ENCODE results near the gene ERBB4. TPM values are rescaled to one million over a fixed set of nuclear protein-coding genes. Genes with fewer than 3 reads are reported as not detected.

Gene ERBB4
- total RNA-seq, 1 donor from 2014 or later: 25.3 TPM

DNA sequence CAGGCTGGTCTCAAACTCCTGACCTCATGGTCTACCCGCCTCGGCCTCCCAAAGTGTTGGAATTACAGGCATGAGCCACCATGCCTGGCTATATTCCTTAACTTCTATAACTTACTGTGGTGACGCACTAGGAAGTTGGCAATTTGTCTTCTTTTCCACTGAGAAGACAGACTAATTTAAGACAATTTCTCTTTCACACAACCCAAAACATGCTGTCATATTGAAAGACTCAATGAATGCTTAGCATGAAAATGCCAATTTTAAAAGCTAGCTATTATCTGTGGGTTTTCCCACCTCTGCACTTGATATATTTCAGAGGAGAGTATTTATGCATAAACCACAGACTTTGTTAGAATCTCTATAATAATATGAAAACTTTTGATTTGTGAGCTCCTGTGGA, 84.5 kb downstream of the ERBB4 start:
- DNase-seq (no peak), ATAC-seq (no peak)
- Histone ChIP-seq H3K9me3 (no peaks in the 10 kb centered on the region), H3K4me1 (no peaks in the 10 kb centered on the region), H3K27ac (no peak overlapping the region), H3K4me3 (no peak overlapping the region), H3K36me3 (no peaks in the 10 kb centered on the region), H3K27me3 (ENCODE audit: low read depth) (no peaks in the 10 kb centered on the region)
- TF ChIP-seq, protein P1, sequence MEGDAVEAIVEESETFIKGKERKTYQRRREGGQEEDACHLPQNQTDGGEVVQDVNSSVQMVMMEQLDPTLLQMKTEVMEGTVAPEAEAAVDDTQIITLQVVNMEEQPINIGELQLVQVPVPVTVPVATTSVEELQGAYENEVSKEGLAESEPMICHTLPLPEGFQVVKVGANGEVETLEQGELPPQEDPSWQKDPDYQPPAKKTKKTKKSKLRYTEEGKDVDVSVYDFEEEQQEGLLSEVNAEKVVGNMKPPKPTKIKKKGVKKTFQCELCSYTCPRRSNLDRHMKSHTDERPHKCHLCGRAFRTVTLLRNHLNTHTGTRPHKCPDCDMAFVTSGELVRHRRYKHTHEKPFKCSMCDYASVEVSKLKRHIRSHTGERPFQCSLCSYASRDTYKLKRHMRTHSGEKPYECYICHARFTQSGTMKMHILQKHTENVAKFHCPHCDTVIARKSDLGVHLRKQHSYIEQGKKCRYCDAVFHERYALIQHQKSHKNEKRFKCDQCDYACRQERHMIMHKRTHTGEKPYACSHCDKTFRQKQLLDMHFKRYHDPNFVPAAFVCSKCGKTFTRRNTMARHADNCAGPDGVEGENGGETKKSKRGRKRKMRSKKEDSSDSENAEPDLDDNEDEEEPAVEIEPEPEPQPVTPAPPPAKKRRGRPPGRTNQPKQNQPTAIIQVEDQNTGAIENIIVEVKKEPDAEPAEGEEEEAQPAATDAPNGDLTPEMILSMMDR (IDR thresholded peaks at IDR 0.05): no peak
- intact Hi-C loops (cut with DNase I): no loop called here

DNA sequence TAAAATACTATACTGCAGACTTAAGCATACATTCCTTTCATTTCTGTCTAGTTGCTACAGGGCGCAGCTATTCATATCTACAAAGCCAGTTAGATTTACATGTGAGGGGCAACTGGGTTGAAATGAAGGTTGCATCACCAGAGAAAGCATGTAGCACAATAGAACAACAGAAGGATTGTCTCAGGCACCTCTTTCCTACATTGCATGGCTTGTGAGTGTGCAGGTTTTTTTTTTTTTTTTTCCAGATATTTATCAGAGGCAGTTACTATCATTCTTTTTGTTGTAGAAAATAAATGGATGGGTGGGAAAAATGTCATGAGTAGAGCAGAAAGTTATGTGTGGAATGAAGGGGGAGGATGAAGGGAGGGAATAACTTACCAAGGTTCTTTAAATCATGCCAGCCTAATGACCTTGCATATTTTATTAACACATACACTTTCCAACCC, 86.8 kb downstream of the ERBB4 start:
- intact Hi-C loops (cut with DNase I): no loop called here
- H3K27ac ChIP-seq: no peak overlapping the region
- H3K4me1 ChIP-seq: no peaks in the 10 kb centered on the region
- DNase-seq (no peak), ATAC-seq (no peak)
- no peaks in the 10 kb centered on the region for H3K9me3 ChIP-seq
- H3K4me3 ChIP-seq: no peak overlapping the region
- H3K36me3 ChIP-seq: no peaks in the 10 kb centered on the region
- H3K27me3 ChIP-seq (ENCODE audit: low read depth): no peaks in the 10 kb centered on the region
- TF ChIP-seq, protein P1 (IDR thresholded peaks at IDR 0.05): no peak

DNA sequence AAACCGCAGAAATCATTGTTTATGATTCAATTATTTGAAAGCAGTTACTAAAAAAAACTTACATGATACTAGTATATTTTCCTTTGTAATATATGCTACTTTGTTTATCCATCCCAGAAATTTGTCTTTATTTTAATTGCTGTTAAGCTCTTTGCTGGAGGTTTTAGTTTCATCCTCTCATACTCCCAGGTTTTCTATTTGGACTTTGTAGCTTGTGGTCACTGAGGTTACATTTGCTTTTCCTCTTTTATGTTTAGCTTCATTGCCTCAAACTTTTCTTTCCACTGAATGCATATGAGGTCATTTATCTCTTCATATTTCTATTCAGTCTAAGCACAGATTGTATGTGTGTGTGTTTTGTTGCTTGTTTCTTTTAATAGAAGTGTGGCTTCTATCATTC, 89.9 kb downstream of the ERBB4 start:
- DNase-seq (no peak), ATAC-seq (no peak)
- Histone ChIP-seq H3K27ac (no peak overlapping the region), H3K4me1 (no peaks in the 10 kb centered on the region), H3K36me3 (no peaks in the 10 kb centered on the region), H3K9me3 (peaks cover under 1% of the 10 kb centered on the region), H3K27me3 (ENCODE audit: low read depth) (no peaks in the 10 kb centered on the region), H3K4me3 (no peak overlapping the region)
- TF ChIP-seq, protein P1 (IDR thresholded peaks at IDR 0.05): no peak
- intact Hi-C loops (cut with DNase I): no loop called here

DNA sequence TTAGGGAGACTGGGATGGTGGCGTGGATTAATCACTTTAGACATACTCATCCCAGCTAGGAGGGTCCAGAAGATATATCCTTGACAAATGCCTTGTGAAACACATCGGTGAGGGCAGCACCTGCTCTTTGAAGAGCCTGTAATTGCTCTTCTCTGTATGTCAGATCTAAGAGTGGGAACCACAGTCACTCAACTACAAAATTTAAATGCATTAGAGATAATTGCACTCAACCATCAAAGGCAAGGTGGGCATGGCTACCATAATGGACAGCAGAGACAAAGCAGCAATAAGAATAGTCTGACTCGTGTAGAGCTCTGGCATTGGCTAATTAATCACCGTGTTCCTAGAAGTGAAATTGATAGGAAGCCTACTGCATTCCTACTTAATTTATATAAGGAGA, 96.8 kb downstream of the ERBB4 start:
- intact Hi-C loops (cut with DNase I): no loop called here
- Histone ChIP-seq H3K27me3 (ENCODE audit: low read depth) (no peaks in the 10 kb centered on the region), H3K9me3 (peaks cover 21% of the 10 kb centered on the region), H3K36me3 (no peaks in the 10 kb centered on the region), H3K4me1 (no peaks in the 10 kb centered on the region), H3K27ac (no peak overlapping the region), H3K4me3 (no peak overlapping the region)
- DNase-seq (no peak), ATAC-seq (no peak)
- TF ChIP-seq, protein P1 (IDR thresholded peaks at IDR 0.05): no peak

DNA sequence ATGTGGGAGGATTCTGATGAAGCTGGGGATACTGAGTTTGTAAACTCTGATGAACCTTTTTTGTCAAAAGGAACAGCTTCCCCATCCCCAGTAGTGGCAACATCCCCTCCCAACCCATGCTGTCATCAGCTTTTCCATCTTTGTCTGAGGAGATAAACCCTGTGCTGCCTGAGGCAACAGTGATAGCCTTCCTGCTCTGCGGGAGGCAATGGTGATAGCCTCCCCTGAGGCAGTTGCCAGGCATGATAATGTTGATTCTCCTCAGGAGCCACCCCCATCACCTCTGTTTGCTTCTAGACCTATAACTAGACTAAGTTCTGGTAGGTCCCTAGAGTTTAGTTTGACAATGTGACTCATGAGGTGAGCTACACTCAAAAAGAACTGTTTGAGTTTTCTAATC, 97.5 kb downstream of the ERBB4 start:
- intact Hi-C loops (cut with DNase I): no loop called here
- Histone ChIP-seq H3K9me3 (peaks cover 21% of the 10 kb centered on the region), H3K27me3 (ENCODE audit: low read depth) (no peaks in the 10 kb centered on the region)

More for the DNA sequence above, 97.5 kb downstream of the ERBB4 start:
- Histone ChIP-seq H3K36me3 (no peaks in the 10 kb centered on the region), H3K4me1 (no peaks in the 10 kb centered on the region), H3K27ac (no peak overlapping the region), H3K4me3 (no peak overlapping the region)
- DNase-seq (no peak), ATAC-seq (no peak)
- TF ChIP-seq, protein P1 (IDR thresholded peaks at IDR 0.05): no peak
